ENCODE data around the gene TTC8. TPM values are rescaled to one million over a fixed set of nuclear protein-coding genes. Genes with fewer than 3 reads are reported as not detected.

Gene TTC8
- total RNA-seq, 2 donors from 2014 or later, result 11.2 to 16.3 TPM

- Histone ChIP-seq H3K4me3 (no peak overlapping the region), H3K27ac (no peak overlapping the region), H3K4me1 (no peaks in the 10 kb centered on the region), H3K27me3 (no peaks in the 10 kb centered on the region), H3K9me3 (no peaks in the 10 kb centered on the region), H3K36me3 (replicated peaks in 1 of 2; ENCODE audit: insufficient read depth in 1 of 2, low read depth in 2 of 2) (no peaks in the 10 kb centered on the region)
- 92 to 96% methylated on average over 2 of the region's 2 CpGs for WGBS, 2 donors
- no peak for ATAC-seq
- intact Hi-C loops (cut with DNase I), result no loop called here
- DNase-seq, result no peak
- no peak for TF ChIP-seq POLR2A (IDR thresholded peaks at IDR 0.05)
- TF ChIP-seq, protein P1, sequence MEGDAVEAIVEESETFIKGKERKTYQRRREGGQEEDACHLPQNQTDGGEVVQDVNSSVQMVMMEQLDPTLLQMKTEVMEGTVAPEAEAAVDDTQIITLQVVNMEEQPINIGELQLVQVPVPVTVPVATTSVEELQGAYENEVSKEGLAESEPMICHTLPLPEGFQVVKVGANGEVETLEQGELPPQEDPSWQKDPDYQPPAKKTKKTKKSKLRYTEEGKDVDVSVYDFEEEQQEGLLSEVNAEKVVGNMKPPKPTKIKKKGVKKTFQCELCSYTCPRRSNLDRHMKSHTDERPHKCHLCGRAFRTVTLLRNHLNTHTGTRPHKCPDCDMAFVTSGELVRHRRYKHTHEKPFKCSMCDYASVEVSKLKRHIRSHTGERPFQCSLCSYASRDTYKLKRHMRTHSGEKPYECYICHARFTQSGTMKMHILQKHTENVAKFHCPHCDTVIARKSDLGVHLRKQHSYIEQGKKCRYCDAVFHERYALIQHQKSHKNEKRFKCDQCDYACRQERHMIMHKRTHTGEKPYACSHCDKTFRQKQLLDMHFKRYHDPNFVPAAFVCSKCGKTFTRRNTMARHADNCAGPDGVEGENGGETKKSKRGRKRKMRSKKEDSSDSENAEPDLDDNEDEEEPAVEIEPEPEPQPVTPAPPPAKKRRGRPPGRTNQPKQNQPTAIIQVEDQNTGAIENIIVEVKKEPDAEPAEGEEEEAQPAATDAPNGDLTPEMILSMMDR (IDR thresholded peaks at IDR 0.05), result no peak
Observed at GRCh38 chr14:88877192-88877591, 52.7 kb downstream of the TTC8 start.

GRCh38 chr14:88879022-88879421 is 54.6 kb downstream of the TTC8 start:
- Histone ChIP-seq H3K27ac (no peak overlapping the region), H3K9me3 (no peaks in the 10 kb centered on the region), H3K4me1 (no peaks in the 10 kb centered on the region), H3K27me3 (no peaks in the 10 kb centered on the region), H3K4me3 (no peak overlapping the region), H3K36me3 (replicated peaks in 1 of 2; ENCODE audit: insufficient read depth in 1 of 2, low read depth in 2 of 2) (no peaks in the 10 kb centered on the region)
- TF ChIP-seq, protein P1 (IDR thresholded peaks at IDR 0.05), result no peak
- no peak for TF ChIP-seq POLR2A (IDR thresholded peaks at IDR 0.05)
- intact Hi-C loops (cut with DNase I), result no loop called here
- no peak for ATAC-seq
- DNase-seq, result no peak
- 76 to 92% methylated on average over 4 of the region's 4 CpGs for WGBS, 2 donors

GRCh38 chr14:88882236-88882635 is 57.8 kb downstream of the TTC8 start:
- DNase-seq, result no peak
- no peak for TF ChIP-seq POLR2A (IDR thresholded peaks at IDR 0.05)
- TF ChIP-seq, protein P1 (IDR thresholded peaks at IDR 0.05), result no peak
- H3K4me3 ChIP-seq, result no peak overlapping the region
- intact Hi-C loops (cut with DNase I), result no loop called here
- no peaks in the 10 kb centered on the region for H3K4me1 ChIP-seq
- H3K27me3 ChIP-seq, result no peaks in the 10 kb centered on the region
- ATAC-seq, result no peak
- no peak overlapping the region for H3K27ac ChIP-seq
- H3K9me3 ChIP-seq, result no peaks in the 10 kb centered on the region
- WGBS, 2 donors, result 77 to 95% methylated on average over 1 of the region's 1 CpG
- H3K36me3 ChIP-seq (replicated peaks in 1 of 2; ENCODE audit: insufficient read depth in 1 of 2, low read depth in 2 of 2), result no peaks in the 10 kb centered on the region

GRCh38 chr14:88895116-88895515 is 70.7 kb downstream of the TTC8 start:
- ATAC-seq (no peak), DNase-seq (no peak)
- Histone ChIP-seq H3K4me1 (no peaks in the 10 kb centered on the region), H3K4me3 (no peak overlapping the region), H3K27me3 (no peaks in the 10 kb centered on the region), H3K27ac (no peak overlapping the region), H3K36me3 (replicated peaks in 1 of 2; ENCODE audit: insufficient read depth in 1 of 2, low read depth in 2 of 2) (no peaks in the 10 kb centered on the region), H3K9me3 (no peaks in the 10 kb centered on the region)
- intact Hi-C loops (cut with DNase I), result no loop called here
- WGBS, 2 donors, result 74 to 79% methylated on average over 4 of the region's 4 CpGs
- no peak for TF ChIP-seq POLR2A (IDR thresholded peaks at IDR 0.05)
- TF ChIP-seq, protein P1 (IDR thresholded peaks at IDR 0.05), result no peak

DNA sequence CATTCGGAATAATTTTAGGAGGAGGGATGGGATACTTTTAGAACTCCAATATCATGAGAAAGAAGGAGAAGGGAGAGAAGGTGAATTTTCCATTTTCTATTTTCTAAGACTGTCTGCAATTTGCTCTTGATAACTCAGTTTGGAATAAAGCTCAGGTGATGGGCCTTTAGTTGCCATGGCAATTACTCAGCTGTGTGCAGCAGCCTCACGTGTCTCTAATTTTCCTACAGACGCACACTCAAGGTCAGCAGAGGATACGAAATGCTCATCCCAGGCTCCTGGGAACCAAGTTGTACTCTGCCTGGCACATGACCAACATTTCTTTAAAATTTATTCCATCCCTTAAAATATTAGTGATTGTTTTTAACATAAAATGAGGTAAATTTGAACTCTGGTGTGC is 76.7 kb downstream of the TTC8 start:
- ATAC-seq, result no peak
- intact Hi-C loops (cut with DNase I), result no loop called here
- Histone ChIP-seq H3K4me3 (no peak overlapping the region), H3K27ac (no peak overlapping the region), H3K27me3 (no peaks in the 10 kb centered on the region), H3K36me3 (replicated peaks in 1 of 2; ENCODE audit: insufficient read depth in 1 of 2, low read depth in 2 of 2) (no peaks in the 10 kb centered on the region), H3K9me3 (no peaks in the 10 kb centered on the region), H3K4me1 (no peaks in the 10 kb centered on the region)
- DNase-seq, result no peak
- WGBS, 2 donors, result 73 to 86% methylated on average over 4 of the region's 4 CpGs
- TF ChIP-seq, protein P1 (IDR thresholded peaks at IDR 0.05), result no peak
- no peak for TF ChIP-seq POLR2A (IDR thresholded peaks at IDR 0.05)
